GM19023 (cell line): ENCODE data around the gene LRRC49.

Experiments
- ATAC-seq: cut with Tn5 transposase; IDR thresholded peaks from one replicate; pipeline ENCODE4 v1.9.1; 2021; ENCODE audit warnings: mild to moderate bottlenecking, moderate library complexity; ENCODE audit not compliant: unreplicated experiment

The LRRC49 gene

DNA sequence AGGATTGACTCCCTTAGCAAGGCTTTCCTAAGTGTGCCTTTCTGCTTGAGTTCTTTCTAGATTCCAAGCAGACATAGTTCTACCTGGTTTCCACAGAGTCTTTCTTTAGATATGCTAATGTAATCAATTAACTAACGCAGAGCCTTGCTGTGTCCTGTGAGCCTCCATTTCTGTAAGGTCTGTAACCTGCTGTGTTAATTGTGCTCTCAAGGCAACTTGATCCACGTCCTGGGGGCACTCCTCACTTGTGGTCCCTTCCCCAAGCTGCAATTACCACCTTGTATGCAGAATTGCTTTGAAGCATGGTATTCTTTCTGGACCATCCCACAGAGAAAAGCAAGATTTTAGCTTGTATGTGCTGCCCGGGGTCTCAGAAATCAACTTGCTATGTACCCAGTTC is 193.2 kb downstream of the LRRC49 start:
- ATAC-seq = no peak

DNA sequence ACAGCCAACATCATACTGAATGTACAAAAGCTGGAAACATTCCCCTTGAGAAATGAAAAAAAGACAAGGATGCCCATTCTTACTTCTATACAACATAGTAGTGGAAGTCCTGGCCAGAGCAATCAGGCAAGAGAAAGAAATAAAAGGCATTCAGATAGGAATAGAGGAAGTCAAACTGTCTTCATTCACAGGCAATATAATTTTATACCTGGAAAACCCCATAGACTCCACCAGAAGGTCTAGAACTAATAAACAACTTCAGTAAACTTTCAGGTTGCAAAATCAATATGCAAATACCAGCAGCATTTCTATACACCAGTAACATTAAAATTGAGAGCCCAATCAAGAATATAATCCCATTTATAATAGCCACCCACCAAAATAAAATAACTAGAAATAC is 195.5 kb downstream of the LRRC49 start:
- no peak for ATAC-seq

DNA sequence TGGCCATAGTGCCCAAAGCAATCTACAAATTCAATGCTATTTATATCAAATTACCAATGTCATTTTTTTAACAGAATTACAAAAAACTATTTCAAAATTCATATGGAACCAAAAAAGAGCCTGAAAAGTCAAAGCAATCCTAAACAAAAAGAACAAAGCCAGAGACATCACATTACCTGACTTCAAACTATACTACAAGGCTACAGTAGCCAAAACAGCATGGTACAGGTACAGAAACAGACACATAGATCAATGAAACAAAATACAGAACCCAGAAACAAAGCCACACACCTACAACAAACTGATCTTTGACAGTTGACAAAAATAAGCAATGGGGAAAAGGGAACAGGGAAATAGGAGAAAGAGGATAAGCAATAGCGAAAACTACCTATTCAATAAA is 196.1 kb downstream of the LRRC49 start:
- ATAC-seq = no peak

DNA sequence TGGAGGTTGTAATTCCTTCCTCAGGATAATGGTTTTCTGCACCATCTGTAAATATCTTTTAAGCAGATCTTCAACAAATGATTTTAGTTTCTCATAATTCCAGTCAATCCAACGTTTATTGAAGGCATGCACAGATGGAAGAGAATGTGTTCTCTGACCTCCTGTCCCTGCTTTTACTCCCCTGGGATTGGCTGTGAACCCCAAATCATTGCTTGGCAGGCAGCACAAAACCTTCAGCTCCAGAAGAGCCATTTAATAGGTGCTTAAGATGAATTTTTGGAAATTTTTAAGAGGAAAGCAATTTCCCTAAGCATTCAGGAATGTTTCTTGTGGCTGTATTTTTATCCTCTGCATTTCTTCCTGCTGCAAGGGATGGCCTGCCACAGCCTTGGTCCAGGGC is 197.2 kb downstream of the LRRC49 start:
- no peak for ATAC-seq

DNA sequence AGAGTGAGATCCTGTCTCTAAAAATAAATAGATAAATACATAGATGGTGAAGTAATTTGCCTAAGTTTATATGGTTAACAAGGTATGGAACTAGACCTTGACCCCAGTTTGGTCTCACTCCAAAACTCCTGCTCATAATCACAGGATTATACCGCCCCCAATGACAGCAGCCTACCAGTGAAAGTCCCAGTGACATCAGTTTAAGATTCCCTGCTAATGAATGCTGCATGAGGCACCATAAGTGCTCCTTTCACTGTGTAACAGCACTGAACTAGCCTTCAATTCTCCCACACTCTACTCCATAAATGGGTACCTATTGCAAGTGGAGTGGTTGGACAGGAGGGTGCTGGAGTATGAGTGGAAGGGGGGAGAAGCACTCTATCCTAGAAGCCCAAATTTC is 199.0 kb downstream of the LRRC49 start:
- ATAC-seq = no peak

DNA sequence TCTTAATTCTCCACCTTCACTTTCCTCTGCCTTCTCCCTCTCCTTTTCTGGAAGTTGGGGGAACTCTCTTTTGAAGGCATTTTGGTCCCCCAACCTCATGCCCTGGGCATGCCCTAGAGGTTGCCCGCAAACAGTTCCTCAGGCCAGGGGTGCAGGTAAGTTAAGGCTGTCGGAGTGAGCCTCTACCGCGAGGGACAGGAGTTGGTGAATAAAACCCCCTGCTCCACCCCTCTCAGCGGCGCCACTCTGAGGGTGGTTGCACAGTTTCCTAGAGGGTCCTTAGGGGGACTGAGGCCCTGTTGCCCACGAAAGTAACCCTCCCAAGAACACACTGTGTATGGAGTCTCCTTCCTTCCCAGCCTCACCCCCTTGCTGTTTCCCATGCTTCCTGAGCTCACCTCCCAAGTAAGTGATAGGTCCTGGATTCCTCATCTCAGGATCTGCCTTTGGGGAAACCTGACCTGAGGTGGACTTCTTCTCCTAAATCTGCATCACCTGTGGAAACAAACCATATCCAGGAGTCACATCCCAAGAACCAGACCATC is 199.5 kb downstream of the LRRC49 start:
- no peak for ATAC-seq

DNA sequence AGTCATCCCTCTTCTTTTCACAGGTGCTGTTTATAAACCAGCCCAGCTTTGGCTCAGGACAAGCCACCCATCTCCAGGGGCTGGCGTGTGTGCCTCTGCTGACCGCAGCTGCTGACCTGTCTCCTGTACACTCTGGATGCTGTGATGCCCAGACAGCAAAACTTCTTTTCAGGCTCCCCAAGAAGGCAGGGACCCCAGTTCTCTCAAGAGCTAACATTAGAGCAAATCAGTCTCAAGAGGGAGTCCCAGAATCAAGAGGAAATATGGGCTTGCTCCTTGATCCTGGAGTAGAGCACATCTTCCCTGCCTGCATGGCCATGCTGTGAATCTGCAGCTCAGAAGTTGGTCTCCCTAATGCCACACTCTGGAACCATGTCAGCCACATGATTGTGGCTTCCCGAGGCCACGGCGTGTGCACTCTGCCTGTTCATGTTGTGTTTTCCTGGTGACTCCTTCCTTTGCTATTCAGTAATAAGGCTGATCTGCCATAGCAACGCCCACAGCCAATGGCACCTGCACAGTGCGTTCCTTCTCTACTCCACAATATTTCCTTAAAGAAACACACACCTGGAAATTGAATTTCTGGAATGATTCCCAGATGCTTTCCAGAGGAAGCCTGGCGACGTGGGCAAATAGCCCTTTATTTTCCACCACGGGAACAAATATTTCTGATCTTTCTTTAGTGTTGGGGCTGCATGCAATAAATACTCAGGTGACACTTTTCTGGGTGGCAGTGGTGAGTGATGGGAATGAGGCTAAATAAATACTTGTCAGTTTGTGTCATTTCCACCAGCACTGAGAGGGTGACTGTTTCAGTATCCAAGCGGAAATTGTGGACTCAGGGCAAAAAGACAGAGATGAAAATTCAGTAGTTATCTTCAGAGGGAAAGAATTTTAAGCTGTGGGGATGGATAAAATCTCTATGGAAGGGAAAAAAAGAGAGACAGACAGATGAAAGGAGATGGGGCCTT is 200.7 kb downstream of the LRRC49 start:
- ATAC-seq = no peak

DNA sequence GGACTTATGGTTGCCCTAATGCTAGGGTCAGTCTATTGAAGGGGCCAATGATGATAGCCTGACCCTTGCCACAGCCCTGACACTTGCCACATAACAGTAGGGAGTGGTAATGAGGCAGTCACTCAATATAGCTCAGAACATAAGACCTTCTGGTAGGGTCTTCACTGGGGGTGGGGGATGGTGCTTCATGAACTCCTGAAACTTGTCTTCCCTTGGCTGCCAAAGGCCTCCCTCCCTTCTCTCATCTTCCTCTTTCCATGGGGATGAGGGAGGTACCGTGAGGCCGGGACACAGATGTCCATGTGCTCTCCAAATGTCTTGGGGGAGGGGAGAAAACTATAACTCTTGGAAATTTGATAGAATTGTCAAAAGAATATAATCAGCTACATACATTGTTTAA is 201.5 kb downstream of the LRRC49 start:
- ATAC-seq = no peak

DNA sequence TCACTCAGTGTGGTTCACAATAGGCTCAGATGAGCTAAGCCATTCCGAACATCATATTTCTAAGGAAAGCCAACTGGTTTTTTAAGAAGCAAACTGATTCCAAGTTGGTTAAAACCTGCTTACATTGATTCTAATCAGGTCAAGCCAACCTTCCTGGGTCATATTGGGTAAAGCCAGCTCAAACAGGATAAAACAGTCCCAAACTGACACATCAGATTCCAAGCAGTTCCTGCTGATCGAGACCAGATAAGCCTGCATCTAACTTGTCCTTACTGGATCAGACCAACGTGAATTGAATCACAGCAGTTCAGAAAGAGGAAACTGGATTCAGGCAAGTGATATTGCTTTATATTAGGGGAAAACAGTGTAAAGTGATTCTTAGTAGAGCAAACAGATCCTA is 204.1 kb downstream of the LRRC49 start:
- ATAC-seq = no peak

DNA sequence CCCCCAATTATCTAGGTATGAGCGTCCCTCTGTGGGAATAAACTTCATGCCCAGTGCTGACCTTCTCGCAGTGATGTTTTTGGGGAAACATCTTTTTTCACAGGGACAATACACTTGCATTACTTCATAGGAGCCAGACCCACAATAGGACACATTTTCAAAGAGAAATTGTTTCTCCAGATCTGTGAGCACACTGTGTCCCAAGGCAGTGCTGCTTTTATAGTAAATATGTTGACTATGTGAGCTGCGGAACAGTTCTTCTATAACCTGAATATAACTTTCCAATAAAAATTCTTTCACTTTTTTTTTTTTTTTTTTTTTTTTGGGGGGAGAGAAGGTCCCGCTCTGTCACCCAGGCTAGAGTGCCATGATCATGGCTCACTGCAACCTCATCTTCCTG is 205.3 kb downstream of the LRRC49 start:
- ATAC-seq = no peak

DNA sequence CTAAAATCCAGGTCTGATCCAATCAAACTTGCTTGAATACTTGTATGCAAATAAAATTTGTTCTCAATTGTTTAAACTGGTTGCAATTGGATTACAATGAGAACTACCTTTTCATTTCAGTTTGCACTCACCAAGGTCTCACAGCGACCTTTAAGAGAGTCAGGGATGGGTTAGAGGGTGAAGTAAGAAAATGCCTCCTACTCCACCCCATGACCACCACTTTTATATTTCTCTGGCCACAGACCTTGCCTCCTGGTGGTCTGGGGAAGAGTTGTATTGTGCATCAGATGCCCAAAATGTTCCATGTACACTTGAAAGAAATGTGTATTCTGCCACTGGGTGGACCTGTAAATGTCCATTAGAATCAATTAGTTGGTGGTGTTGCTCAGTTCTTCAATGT is 206.3 kb downstream of the LRRC49 start:
- ATAC-seq = no peak
